ENCODE data around the gene LAMB4. TPM values are rescaled to one million over a fixed set of nuclear protein-coding genes. Genes with fewer than 3 reads are reported as not detected.

The LAMB4 gene
- polyA plus RNA-seq, 2 of the 4 experiments (the other 2 are of a cell fraction): 0.13 to 0.19 TPM

DNA sequence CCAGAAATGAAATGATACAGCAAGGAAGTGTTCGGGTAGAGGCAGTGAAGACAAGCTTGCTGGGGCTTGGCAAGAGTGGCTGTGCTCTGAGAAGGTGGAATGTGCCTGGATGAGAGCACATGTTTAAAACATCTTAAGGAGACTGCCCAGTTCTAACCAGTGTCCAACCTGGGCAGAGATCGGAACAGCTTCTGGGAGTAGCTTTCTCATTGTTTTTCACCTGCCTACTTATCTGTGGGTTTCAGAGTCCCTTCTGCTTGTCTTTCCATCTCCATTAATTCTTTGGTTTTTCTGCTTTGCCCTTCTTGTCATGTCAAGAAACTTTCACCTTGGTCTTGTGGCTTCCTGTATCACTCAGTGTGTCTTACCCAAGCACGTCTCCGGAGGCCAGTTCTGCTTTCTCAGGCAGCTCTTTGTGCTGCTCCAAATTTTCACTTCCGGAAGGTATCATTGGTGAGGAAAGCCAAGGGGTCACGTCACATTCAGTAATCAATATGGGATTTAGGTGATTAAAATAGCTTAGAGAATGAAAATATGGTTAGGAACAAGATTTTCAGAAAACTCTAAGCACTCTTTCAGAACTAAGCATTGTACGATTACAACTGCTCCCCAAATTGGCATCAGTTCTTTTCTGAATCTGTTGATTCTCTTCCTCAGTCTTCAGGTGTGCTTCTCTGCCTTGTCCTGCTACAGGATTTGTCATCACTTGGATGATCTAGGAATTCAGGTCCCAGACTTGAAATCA is 5.5 kb upstream of the LAMB4 start:
- no peak overlapping the region for H3K4me3 ChIP-seq
- no peak for FAIRE-seq
- TF ChIP-seq ZNF302 (CRISPR knock-in tag; IDR thresholded peaks at IDR 0.05) (no peak), MAFK (IDR thresholded peaks at IDR 0.05; ENCODE audit: partially characterized antibody) (no peak), NPAS2 (CRISPR knock-in tag; IDR thresholded peaks at IDR 0.05; ENCODE audit: borderline replicate concordance) (no peak), CHD2 (IDR thresholded peaks at IDR 0.05; ENCODE audit: low read length, partially characterized antibody) (no peak), ZC3H11A (IDR thresholded peaks at IDR 0.05) (no peak), KDM1A (IDR thresholded peaks at IDR 0.05; ENCODE audit: low read depth) (no peak), FOXS1 (CRISPR knock-in tag; IDR thresholded peaks at IDR 0.05) (no peak), MAZ (IDR thresholded peaks at IDR 0.05; ENCODE audit: borderline replicate concordance, low read depth, low read length) (no peak), SMC3 (IDR thresholded peaks at IDR 0.05) (no peak), ZSCAN20 (CRISPR knock-in tag; IDR thresholded peaks at IDR 0.05) (no peak), NFE2L2 (conservative IDR thresholded peaks at IDR 0.05; ENCODE audit: low read length) (no peak), TFCP2L1 (CRISPR knock-in tag; IDR thresholded peaks at IDR 0.05) (no peak), RAD21 (conservative IDR thresholded peaks at IDR 0.05 in 1 of 2, IDR thresholded peaks at IDR 0.05 in 1 of 2) (no peak), JUN (IDR thresholded peaks at IDR 0.05) (no peak)
- TF ChIP-seq, protein P1, sequence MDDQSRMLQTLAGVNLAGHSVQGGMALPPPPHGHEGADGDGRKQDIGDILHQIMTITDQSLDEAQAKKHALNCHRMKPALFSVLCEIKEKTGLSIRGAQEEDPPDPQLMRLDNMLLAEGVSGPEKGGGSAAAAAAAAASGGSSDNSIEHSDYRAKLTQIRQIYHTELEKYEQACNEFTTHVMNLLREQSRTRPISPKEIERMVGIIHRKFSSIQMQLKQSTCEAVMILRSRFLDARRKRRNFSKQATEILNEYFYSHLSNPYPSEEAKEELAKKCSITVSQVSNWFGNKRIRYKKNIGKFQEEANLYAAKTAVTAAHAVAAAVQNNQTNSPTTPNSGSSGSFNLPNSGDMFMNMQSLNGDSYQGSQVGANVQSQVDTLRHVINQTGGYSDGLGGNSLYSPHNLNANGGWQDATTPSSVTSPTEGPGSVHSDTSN (IDR thresholded peaks at IDR 0.05): no peak
- TF ChIP-seq, protein P2, sequence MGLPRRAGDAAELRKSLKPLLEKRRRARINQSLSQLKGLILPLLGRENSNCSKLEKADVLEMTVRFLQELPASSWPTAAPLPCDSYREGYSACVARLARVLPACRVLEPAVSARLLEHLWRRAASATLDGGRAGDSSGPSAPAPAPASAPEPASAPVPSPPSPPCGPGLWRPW (IDR thresholded peaks at IDR 0.05): no peak
- TF ChIP-seq, protein P3, sequence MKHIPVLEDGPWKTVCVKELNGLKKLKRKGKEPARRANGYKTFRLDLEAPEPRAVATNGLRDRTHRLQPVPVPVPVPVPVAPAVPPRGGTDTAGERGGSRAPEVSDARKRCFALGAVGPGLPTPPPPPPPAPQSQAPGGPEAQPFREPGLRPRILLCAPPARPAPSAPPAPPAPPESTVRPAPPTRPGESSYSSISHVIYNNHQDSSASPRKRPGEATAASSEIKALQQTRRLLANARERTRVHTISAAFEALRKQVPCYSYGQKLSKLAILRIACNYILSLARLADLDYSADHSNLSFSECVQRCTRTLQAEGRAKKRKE (CRISPR knock-in tag; IDR thresholded peaks at IDR 0.05; ENCODE audit: low read depth): no peak
- TF ChIP-seq, protein P4, sequence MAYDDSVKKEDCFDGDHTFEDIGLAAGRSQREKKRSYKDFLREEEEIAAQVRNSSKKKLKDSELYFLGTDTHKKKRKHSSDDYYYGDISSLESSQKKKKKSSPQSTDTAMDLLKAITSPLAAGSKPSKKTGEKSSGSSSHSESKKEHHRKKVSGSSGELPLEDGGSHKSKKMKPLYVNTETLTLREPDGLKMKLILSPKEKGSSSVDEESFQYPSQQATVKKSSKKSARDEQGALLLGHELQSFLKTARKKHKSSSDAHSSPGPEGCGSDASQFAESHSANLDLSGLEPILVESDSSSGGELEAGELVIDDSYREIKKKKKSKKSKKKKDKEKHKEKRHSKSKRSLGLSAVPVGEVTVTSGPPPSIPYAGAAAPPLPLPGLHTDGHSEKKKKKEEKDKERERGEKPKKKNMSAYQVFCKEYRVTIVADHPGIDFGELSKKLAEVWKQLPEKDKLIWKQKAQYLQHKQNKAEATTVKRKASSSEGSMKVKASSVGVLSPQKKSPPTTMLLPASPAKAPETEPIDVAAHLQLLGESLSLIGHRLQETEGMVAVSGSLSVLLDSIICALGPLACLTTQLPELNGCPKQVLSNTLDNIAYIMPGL (CRISPR knock-in tag; IDR thresholded peaks at IDR 0.05; ENCODE audit: borderline replicate concordance): no peak
- TF ChIP-seq, protein P5, sequence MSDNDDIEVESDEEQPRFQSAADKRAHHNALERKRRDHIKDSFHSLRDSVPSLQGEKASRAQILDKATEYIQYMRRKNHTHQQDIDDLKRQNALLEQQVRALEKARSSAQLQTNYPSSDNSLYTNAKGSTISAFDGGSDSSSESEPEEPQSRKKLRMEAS (IDR thresholded peaks at IDR 0.05): no peak
- H3K4me2 ChIP-seq: no peak overlapping the region
- no peak for ATAC-seq
- no peak for DNase-seq (ENCODE audit: low read depth in 1 of 2, low spot score in 1 of 2)
- H3K27ac ChIP-seq: no peak overlapping the region
- H3K9me3 ChIP-seq: no peaks in the 10 kb centered on the region
- H3K4me1 ChIP-seq: no peaks in the 10 kb centered on the region
- WGBS (ENCODE audit: missing lambda C conversion rate): 88% methylated on average over 7 of the region's 7 CpGs
- POLR2A ChIA-PET: no interaction called here
- CTCF ChIA-PET: interaction anchor here (0.6 to 3.0 kb wide), 5 partner anchors 10 to 291 kb away, joined by 3 to 19 read pairs (median 3); no protein-coding TSS in a partner anchor

DNA sequence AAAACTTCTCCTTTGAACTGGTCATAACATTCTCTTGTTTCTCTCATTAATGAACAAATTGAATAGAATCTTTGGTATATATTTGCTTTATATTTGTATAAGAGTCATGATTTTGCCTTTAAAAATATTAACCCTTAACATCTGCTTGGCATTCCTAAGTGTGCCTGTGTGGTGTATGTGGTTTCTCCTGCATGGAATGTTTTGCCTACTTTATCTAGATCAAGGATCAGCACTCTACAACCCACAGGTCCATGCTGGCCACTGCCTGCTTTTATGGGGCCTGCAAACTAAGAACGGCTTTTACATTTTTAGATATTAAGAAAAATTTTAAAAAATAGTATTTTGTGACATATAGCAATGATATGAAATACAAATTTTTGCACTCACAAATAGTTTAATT is 4.3 kb upstream of the LAMB4 start:
- Histone ChIP-seq H3K4me3 (no peak overlapping the region), H3K9me3 (no peaks in the 10 kb centered on the region), H3K27ac (no peak overlapping the region), H3K4me1 (no peaks in the 10 kb centered on the region), H3K4me2 (no peak overlapping the region)
- ChIA-PET CTCF (interaction anchor here (1.6 to 2.1 kb wide), 2 partner anchors 12 to 25 kb away, joined by 7 to 11 read pairs; no protein-coding TSS in a partner anchor), POLR2A (no interaction called here)
- 92% methylated on average over 1 of the region's 1 CpG for WGBS (ENCODE audit: missing lambda C conversion rate)
- no peak for ATAC-seq
- TF ChIP-seq RARB (CRISPR knock-in tag; IDR thresholded peaks at IDR 0.05) (no peak), HDAC2 (IDR thresholded peaks at IDR 0.05) (no peak), SMC3 (IDR thresholded peaks at IDR 0.05) (no peak), FOXS1 (CRISPR knock-in tag; IDR thresholded peaks at IDR 0.05) (no peak), RFX5 (IDR thresholded peaks at IDR 0.05) (no peak), NPAS2 (CRISPR knock-in tag; IDR thresholded peaks at IDR 0.05; ENCODE audit: borderline replicate concordance) (no peak), FOSL2 (IDR thresholded peaks at IDR 0.05) (no peak), FOSL2 (CRISPR knock-in tag; IDR thresholded peaks at IDR 0.05) (no peak)
- TF ChIP-seq, protein P3 (CRISPR knock-in tag; IDR thresholded peaks at IDR 0.05; ENCODE audit: low read depth): no peak
- no peak for DNase-seq (ENCODE audit: low read depth in 1 of 2, low spot score in 1 of 2)
- FAIRE-seq: peak; percentile 13

All from A549 (cell line).